HCT116 (cell line): ENCODE measurements around the gene CEMP1. TPM values are rescaled to one million over a fixed set of nuclear protein-coding genes. Genes with fewer than 3 reads are reported as not detected.

Source experiments
- ATAC-seq: fragments of 200-7000 bp; cut with Tn5 transposase; 2 replicates; pipeline ENCODE4 v1.9.1; 2020; ENCODE audit warnings: mild to moderate bottlenecking, moderate library complexity
- BruUV-seq: library from RNA; stranded (reverse); fragments of 400-500 nt; replicated peaks from 2 replicates; lab custom pipeline; 2021; lab: Mats Ljungman, UMichigan
- CTCF ChIA-PET: fragments of 300-600 bp; sonication (Branson Sonifier 250); formaldehyde crosslinking; loops from one replicate; lab custom pipeline; 2021; ENCODE audit warnings: antibody characterized with exemption; lab: Charles Lee
- POLR2A ChIA-PET: fragments of 300-600, 350-600 bp; sonication (Branson Sonifier 250); formaldehyde crosslinking; loops from one replicate; lab custom pipeline; 2021; ENCODE audit warnings: antibody characterized with exemption; lab: Charles Lee
- RAD21 ChIA-PET, 2 experiments: fragments of 300-600 bp; sonication (Branson Sonifier 250); formaldehyde crosslinking; loops; one replicate each; lab custom pipeline; 2023; ENCODE audit warnings: low total read pairs in 2 of 2; ENCODE audit not compliant: uncharacterized antibody in 2 of 2, unreplicated experiment in 2 of 2, low non-redundant PET in 1 of 2; lab: Charles Lee
- DNase-seq: peaks from one replicate; pipeline ENCODE4 v3.0.0-alpha.2; 2010; ENCODE audit warnings: low read depth, low spot score
- H2AFZ ChIP-seq: fragments of 200-600 bp; shearing (Covaris generic), sonication (generic); 2 replicates; pipeline ENCODE4 v1.6.1; 2017; ENCODE audit warnings: low read depth, mixed run types, mixed read lengths, antibody characterized with exemption, low read length; ENCODE audit not compliant: poor library complexity, severe bottlenecking
- H3K27ac ChIP-seq: 2 replicates; pipeline ENCODE4 v1.5.1; 2012; ENCODE audit warnings: low read depth, low read length
- H3K27me3 ChIP-seq: fragments of 200-600 bp; sonication (generic); 2 replicates; pipeline ENCODE4 v1.6.1; 2016; ENCODE audit warnings: mixed run types, low read length, mixed read lengths; ENCODE audit not compliant: insufficient read depth
- H3K36me3 ChIP-seq, 2 experiments: fragments of 200-500 bp in 1 of 2; fragments of 200-600 bp in 1 of 2; sonication (Bioruptor generic) in 1 of 2; sonication (generic) in 1 of 2; 2 replicates each; pipeline versions ENCODE4 v1.5.1 to v1.6.1; 2014 to 2016; ENCODE audit warnings: low read length in 2 of 2, inconsistent platforms in 1 of 2, mixed read lengths in 1 of 2, mixed run types in 1 of 2; ENCODE audit not compliant: insufficient read depth in 2 of 2, control insufficient read depth in 1 of 2
- H3K4me1 ChIP-seq, 2 experiments: fragments of 200-600 bp in 1 of 2; sonication (generic) in 1 of 2; 2 replicates each; pipeline versions ENCODE4 v1.5.1 to v1.6.1; 2012 to 2017; ENCODE audit warnings: low read length in 2 of 2, inconsistent platforms in 1 of 2, mild to moderate bottlenecking in 1 of 2, mixed read lengths in 1 of 2, mixed run types in 1 of 2, moderate library complexity in 1 of 2; ENCODE audit not compliant: insufficient read depth in 2 of 2, control insufficient read depth in 1 of 2
- H3K4me2 ChIP-seq: fragments of 200-600 bp; sonication (generic); 2 replicates; pipeline ENCODE4 v1.6.1; 2017; ENCODE audit warnings: mixed run types, low read length, mixed read lengths
- H3K4me3 ChIP-seq, 2 experiments: fragments of 200-600 bp in 1 of 2; sonication (generic) in 1 of 2; replicated peaks in 1 of 2; 2 replicates each; pipeline ENCODE4 v1.5.1; 2011 to 2016; ENCODE audit warnings: low read length in 2 of 2, control low read depth in 1 of 2, low read depth in 1 of 2, mild to moderate bottlenecking in 1 of 2, mixed read lengths in 1 of 2, mixed run types in 1 of 2
- H3K79me2 ChIP-seq: fragments of 200-600 bp; sonication (generic); 2 replicates; pipeline ENCODE4 v1.6.1; 2017; ENCODE audit warnings: mild to moderate bottlenecking, mixed run types, low read length, moderate library complexity, mixed read lengths; ENCODE audit not compliant: insufficient read depth
- H3K9ac ChIP-seq: fragments of 200-600 bp; sonication (generic); 2 replicates; pipeline ENCODE4 v1.6.1; 2016; ENCODE audit warnings: low read length, mixed read lengths
- H3K9me2 ChIP-seq: fragments of 200-600 bp; sonication (generic), shearing (Covaris generic); 2 replicates; pipeline ENCODE4 v1.6.1; 2017; ENCODE audit warnings: mixed run types, mild to moderate bottlenecking, moderate library complexity; ENCODE audit not compliant: insufficient read depth
- H3K9me3 ChIP-seq, 2 experiments: fragments of 200-500 bp in 1 of 2; fragments of 200-600 bp in 1 of 2; sonication (Bioruptor generic) in 1 of 2; sonication (generic) in 1 of 2; 2 replicates each; pipeline ENCODE4 v1.6.1; 2014 to 2017; ENCODE audit warnings: low read length in 2 of 2, mixed read lengths in 2 of 2, inconsistent platforms in 1 of 2, low read depth in 1 of 2, mild to moderate bottlenecking in 1 of 2, mixed run types in 1 of 2, moderate library complexity in 1 of 2; ENCODE audit not compliant: control insufficient read depth in 1 of 2, insufficient read depth in 1 of 2
- H4K20me1 ChIP-seq: fragments of 200-600 bp; sonication (generic), shearing (Covaris generic); 2 replicates; pipeline ENCODE4 v1.6.1; 2017; ENCODE audit warnings: mixed run types, mild to moderate bottlenecking, moderate library complexity; ENCODE audit not compliant: insufficient read depth
- CEBPB ChIP-seq: IDR thresholded peaks from 2 replicates; pipeline ENCODE4 v1.6.1; 2012; ENCODE audit warnings: low read depth
- CTCF ChIP-seq, 3 experiments: fragments of 200-600 bp in 1 of 3; sonication (generic) in 1 of 3; IDR thresholded peaks in 2 of 3; conservative IDR thresholded peaks in 1 of 3; 2 replicates each; pipeline ENCODE4 v1.5.1; 2012 to 2017; ENCODE audit warnings: low read depth in 2 of 3, low read length in 2 of 3, antibody characterized with exemption in 1 of 3, borderline replicate concordance in 1 of 3, control low read depth in 1 of 3, mild to moderate bottlenecking in 1 of 3, mixed read lengths in 1 of 3, mixed run types in 1 of 3, moderate library complexity in 1 of 3; ENCODE audit not compliant: insufficient read depth in 1 of 3
- MAX ChIP-seq: IDR thresholded peaks from 2 replicates; pipeline ENCODE4 v1.6.1; 2012
- YY1 ChIP-seq: IDR thresholded peaks from 2 replicates; pipeline ENCODE4 v1.6.1; 2011; ENCODE audit warnings: low read length, low read depth, moderate library complexity, mild to moderate bottlenecking; ENCODE audit not compliant: insufficient replicate concordance; ENCODE audit errors: extremely low read depth
- intact Hi-C: fragments of 100-400 bp; cut with micrococcal nuclease; formaldehyde crosslinking; loops from 2 replicates; pipeline ENCODE4 v1.10.0; 2022
- total RNA-seq: library from RNA; stranded (reverse); gene quantifications from one replicate; pipeline ENCODE4 v1.2.1, GENCODE V29; 2021; ENCODE audit not compliant: unreplicated experiment
- TF ChIP-seq, protein P1 (sequence below): IDR thresholded peaks from 2 replicates; pipeline ENCODE4 v1.6.1; 2012

Gene CEMP1
- total RNA-seq, 1 experiment from 2014 or later = 0.32 TPM

DNA sequence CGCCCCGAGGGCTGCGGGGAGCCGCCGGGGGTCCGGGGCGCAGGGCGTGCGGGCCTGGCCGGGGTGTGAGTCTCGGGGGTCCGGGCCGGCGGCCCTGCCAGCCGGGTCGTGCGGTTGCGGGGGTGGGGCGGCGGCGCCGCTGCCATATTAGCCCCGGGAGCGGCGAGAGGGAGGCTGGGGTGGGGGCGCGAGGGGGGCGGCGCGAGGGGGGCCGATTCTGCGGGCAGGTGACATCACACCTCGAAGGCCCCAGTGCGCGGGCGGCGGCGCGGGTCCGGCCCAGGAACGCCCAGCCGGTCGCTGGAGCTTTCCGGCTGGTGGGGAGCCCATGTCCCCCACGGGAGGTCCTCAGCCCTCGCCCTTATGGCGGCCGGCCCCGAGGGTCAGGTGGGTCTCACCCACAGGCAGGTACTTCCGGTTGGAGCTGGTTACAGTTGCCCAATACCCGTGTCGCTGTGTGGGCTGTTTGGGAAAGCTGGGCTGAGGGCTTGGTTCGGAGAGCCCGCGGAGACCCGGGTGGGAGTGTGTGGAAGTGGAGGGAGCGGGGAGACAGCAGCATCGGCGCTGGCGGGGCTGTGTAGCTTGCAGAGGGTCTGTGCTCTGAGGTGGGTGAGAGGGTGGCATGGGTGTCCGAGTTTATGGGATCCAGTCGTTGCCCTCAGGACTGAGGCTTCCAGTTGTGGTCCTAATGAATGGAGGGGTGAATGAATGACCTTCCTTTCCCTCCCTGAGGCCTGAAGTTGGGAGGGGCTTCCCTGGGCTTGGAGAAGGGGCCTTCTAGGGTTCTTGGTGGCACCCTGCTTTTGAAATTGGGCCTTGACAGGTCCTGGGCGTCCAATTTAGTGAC is 16.7 kb downstream of the CEMP1 start:
- Histone ChIP-seq H3K9me3 (no peaks in the 10 kb centered on the region), H3K9me2 (no peaks in the 10 kb centered on the region), H3K9ac (peak overlapping the region; percentile 95), H3K27ac (peak overlapping the region; percentile 98), H3K79me2 (peaks cover 58% of the 10 kb centered on the region), H3K4me3 (peak overlapping the region; percentile 86 to 95), H3K4me2 (peak overlapping the region; percentile 98), H4K20me1 (peaks cover 5% of the 10 kb centered on the region; the same call in 1 of the 2 replicates)
- intact Hi-C loops = no loop called here
- no peak for DNase-seq
- POLR2A ChIA-PET = interaction anchor here (1.1 to 1.2 kb wide), 2 partner anchors 86 to 550 kb away, joined by 3 read pairs; partner anchors contain the start of gene RPS2
- TF ChIP-seq CTCF (IDR thresholded peaks at IDR 0.05 in 2 of 3, conservative IDR thresholded peaks at IDR 0.05 in 1 of 3; ENCODE audit: borderline replicate concordance in 1 of 3, insufficient read depth in 1 of 3, low read depth in 2 of 3, low read length in 2 of 3) = no peak
- no peak for TF ChIP-seq MAX
- TF ChIP-seq YY1 = no peak
- TF ChIP-seq, protein P1, sequence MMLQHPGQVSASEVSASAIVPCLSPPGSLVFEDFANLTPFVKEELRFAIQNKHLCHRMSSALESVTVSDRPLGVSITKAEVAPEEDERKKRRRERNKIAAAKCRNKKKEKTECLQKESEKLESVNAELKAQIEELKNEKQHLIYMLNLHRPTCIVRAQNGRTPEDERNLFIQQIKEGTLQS = no peak
- TF ChIP-seq CEBPB = no peak
- TF ChIP-seq, all 23 proteins: peak for 0
- H3K27me3 ChIP-seq = no peaks in the 10 kb centered on the region
- ChIA-PET RAD21 (no interaction called here), CTCF (no interaction called here)
- ATAC-seq = no peak; the same call in 1 of the 2 replicates
- no TSS peak for BruUV-seq
- no peaks in the 10 kb centered on the region for H3K36me3 ChIP-seq
- H2AFZ ChIP-seq = no peak overlapping the region
- H3K4me1 ChIP-seq = peaks cover 20 to 48% of the 10 kb centered on the region in 2 experiments
